H1 (cell line): ENCODE data around the gene SV2A. TPM values are rescaled to one million over a fixed set of nuclear protein-coding genes. Genes with fewer than 3 reads are reported as not detected.

Source experiments
- JUN ChIP-seq: IDR thresholded peaks from 2 replicates; pipeline ENCODE4 v1.6.1; 2011; ENCODE audit warnings: low read depth, mild to moderate bottlenecking, improper control_type of control experiment, low read length
- MAFK ChIP-seq: IDR thresholded peaks from 2 replicates; pipeline ENCODE4 v1.6.1; 2012; ENCODE audit warnings: low read depth, mild to moderate bottlenecking, improper control_type of control experiment, low read length
- RFX5 ChIP-seq: IDR thresholded peaks from 2 replicates; pipeline ENCODE4 v1.6.1; 2011; ENCODE audit warnings: low read depth, low read length, improper control_type of control experiment, borderline replicate concordance
- polyA plus RNA-seq, 7 experiments: library from polyadenylated mRNA; depleted of rRNA in 3 of 7; stranded (reverse) in 5 of 7; unstranded in 2 of 7; fragments of >200 nt in 5 of 7; fragments of 200-250 nt in 2 of 7; gene quantifications; 1 replicate in 5 of 7; 2 replicates in 1 of 7; 4 replicates in 1 of 7; pipeline versions ENCODE4 v1.2.1 to v1.2.3, GENCODE V29; 2011 to 2013; ENCODE audit warnings: missing spikeins in 2 of 7, mixed read lengths in 2 of 7
- total RNA-seq: library from RNA; stranded (reverse); fragmentation: NEBNext Ultra II Directional; extraction: Animal tissue kit (Norgen Biotek cat#: 25700); gene quantifications from 2 replicates; pipeline ENCODE4 v1.2.1, GENCODE V29; 2021
- TF ChIP-seq, protein P1 (sequence below): IDR thresholded peaks from 2 replicates; pipeline ENCODE4 v1.6.1; 2012; ENCODE audit warnings: inconsistent platforms

Gene SV2A
- total and polyA plus RNA-seq, 2 of the 8 experiments (the other 6 are each of a cell fraction or from before 2014, with no cell fraction given) = 41.8 to 51.8 TPM

DNA sequence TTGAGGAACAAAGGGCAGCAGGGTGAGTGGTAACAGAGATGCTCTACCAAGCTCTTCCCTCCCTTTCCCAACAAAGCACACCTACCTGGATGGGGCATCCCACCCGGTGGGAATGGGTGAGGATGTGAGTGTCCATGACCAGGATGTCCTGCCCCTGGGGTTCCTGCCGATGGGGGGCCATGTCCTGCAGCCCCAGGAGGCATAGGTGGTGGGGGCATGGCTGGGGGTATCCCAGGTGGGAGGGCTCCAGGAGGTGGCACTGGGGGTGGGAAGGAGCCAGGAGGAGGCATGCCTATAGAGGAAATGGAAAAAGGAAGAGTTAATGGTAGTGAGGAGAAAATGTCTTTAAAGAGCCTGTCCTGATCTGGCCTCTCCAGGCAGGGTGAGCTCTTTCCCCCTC is 8.1 kb upstream of the SV2A start (continued):
- TF ChIP-seq RFX5 (no peak), JUN (no peak), MAFK (no peak)
- TF ChIP-seq, protein P1, sequence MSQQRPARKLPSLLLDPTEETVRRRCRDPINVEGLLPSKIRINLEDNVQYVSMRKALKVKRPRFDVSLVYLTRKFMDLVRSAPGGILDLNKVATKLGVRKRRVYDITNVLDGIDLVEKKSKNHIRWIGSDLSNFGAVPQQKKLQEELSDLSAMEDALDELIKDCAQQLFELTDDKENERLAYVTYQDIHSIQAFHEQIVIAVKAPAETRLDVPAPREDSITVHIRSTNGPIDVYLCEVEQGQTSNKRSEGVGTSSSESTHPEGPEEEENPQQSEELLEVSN = no peak
